Mucosa of gallbladder (tissue), 1 donor: ENCODE data around the gene OSER1. TPM values are rescaled to one million over a fixed set of nuclear protein-coding genes. Genes with fewer than 3 reads are reported as not detected.
"Not testable (repeated sequence)": the region's sequence is repeated elsewhere in the genome, so short reads cannot be mapped to it uniquely, and the experiment has no call there.

Experiments
- DNase-seq: peaks from one replicate; pipeline ENCODE4 v3.0.0-alpha.2; 2020; ENCODE audit warnings: low spot score
- total RNA-seq: library from RNA; stranded (reverse); gene quantifications from one replicate; pipeline ENCODE4 v1.2.1, GENCODE V29; 2021
- donor health status: DM: no; HTN: no; CAD: no.

OSER1 gene
- total RNA-seq, 1 donor from 2014 or later, result 34.8 TPM

DNA sequence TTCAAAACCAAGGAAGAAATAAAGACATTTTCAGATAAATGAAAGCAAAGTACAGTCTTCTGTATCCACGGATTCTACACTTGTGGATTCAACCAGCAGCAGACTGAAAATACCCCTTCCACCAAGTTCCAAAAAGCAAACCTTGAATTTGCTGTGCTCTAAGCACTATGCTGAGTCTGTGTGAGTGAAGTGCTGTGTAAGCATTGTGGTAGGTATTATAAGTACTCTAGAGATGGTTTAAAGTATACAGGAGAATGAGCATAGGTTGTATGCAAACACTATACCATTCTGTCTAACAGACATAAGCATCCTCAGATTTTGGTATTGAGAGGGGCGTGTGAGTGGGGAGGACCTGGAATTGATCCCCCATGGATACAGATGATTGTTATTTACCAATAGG is 9.6 kb downstream of the OSER1 start:
- no peak for DNase-seq

DNA sequence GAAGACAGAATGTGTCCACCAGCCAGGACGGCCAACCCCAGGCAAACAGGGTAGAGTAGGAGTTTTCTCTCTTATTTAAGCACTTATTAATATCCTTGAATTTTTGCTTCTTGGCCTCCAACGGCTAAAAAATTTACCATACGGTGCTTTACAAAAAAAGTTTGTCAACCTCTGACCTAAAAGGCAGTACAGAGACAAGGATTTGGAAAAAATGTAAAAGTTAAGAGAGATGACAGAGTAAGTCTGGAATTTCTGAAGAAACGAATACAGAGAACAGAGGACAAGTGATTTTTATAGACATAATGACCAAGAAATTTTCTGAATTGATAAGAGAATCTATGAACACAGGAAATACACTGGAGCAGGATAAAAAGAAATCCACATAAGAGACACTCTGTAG is 10.2 kb downstream of the OSER1 start:
- no peak for DNase-seq

DNA sequence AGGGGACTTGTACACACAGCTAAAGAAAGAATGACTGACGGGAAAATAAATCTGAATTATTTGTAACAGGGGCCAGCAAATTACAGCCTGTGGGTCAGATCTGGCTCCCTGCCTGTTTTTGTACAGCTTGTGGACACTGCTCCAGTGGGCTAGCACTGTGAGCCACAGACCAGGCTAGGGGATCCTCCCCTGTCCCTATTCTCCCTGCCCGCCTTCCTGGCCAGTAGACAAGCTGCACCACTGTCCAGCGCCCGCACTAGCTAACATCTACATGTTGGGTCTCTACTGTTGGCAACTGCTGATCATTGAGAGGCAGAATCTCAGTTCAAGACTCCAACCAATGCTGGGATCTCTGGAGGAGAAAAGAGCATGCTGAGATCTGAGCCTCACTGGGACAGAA is 10.7 kb downstream of the OSER1 start:
- no peak for DNase-seq

DNA sequence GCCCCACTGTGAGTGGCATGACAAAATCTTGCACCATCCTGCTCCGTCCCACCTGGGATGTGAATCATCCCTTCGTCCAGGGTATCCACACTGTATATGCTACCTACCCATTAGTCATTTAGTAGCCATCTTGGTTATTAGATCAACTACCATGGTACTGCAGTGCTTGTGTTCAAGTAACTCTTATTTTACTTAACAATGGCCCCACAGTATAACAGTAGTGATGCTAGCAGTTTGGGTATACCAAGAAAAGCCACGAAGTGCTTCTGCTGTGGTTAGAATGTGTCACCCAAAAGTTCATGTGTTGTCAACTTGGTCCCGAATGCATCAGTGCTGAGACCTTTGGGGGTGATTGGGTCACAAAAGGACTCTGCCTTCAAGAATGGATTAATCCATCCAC is 11.7 kb downstream of the OSER1 start:
- no peak for DNase-seq

DNA sequence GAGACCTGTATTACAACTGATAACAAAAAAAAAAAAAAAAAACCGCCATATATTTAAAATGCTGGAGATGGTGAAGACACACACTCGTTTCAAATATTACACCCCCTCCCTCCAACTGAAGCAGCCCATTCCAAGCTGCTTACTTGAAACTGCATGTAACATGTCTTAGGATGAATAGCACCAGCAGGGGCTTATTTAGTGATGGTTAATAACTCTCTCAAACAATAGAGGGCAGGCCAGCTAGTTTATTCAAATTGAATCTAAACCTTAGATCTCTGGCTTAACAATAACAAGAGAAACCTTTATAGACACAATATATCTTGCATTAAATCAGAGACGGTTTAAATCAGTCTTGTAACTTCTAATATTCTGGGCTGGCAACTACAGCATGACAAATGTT is 14.3 kb downstream of the OSER1 start:
- DNase-seq, result no peak

DNA sequence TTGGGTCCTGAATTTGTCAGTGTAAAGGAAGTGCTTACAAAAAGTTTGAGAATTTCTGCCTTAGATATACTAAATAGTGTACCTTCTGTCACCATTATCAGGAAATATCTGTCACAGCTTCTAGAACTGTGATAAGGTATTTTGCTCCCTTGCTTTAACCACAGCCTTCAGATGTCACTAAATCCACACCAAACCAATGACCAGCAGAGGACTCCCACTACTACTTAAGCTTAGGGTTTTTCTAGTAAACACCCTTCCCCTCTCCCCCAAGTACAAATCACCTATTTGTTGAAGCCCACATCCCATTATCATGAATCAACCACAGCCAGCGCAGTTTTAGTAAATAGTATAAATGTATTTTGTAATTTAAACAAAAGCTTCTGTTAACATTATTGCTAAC is 15.0 kb downstream of the OSER1 start:
- no peak for DNase-seq

DNA sequence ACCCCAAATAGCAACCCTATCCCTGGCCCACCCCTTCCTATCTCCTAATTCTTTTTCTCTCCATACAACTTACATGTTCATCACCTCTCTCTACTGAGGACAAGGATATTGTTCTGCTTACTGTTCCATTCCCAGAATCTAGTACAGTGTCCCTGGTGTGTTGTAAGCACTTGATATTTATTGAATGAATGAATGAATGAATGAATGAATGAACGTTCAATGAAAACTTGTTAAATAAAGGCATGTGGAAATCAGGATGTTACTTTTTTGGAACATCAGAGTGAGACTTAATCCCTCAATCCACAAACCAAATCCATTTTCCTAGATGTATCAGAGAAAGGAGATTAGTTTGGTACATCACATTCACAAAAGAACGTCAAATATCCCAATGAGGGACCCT is 16.8 kb downstream of the OSER1 start:
- DNase-seq, result no peak

DNA sequence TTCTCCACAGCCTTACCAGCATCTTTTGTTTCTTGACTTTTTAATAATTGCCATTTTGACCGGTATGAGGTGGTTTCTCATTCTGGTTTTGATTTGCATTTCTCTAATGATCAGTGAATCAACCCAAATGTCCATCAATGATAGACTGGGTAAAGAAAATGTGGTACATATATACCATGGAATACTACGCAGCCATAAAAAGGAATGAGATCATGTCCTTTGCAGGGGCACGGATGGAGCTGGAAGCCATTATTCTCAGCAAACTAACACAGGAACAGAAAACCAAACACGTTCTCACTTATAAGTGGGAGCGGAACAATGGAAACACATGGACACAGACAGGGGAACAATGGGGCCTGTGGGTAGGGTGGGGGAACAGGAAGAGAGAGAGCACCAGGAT is 18.9 kb downstream of the OSER1 start:
- not testable (repeated sequence) for DNase-seq

DNA sequence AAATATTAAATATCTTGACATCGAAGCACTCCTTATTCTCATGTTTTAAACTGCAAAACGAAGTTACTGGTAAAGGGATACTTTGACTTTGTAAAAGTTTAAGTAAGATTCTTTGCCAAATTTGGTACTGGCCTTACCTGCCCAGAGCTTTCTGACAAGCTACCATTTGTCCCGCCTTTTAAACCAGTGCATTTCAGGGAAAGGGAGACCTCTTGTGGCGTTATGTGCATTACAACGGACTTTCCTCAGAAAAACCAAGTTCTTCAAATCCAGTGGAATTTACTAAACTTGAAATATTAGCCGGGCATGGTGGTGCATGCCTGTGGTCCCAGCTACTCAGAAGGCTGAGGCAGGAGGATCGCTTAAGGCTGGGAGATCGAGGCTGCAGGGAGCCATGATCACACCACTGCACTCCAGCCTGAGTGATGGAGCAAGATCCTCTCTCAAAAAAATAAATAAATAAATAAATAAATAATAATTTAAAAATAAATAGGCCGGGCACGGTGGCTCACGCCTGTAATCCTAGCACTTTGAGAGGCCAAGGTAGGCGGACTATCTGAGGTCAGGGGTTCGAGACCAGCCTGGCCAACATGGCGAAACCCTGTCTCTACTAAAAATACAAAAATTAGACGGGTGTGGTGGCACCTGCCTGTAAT is 20.2 kb downstream of the OSER1 start:
- peak; percentile 45 for DNase-seq

DNA sequence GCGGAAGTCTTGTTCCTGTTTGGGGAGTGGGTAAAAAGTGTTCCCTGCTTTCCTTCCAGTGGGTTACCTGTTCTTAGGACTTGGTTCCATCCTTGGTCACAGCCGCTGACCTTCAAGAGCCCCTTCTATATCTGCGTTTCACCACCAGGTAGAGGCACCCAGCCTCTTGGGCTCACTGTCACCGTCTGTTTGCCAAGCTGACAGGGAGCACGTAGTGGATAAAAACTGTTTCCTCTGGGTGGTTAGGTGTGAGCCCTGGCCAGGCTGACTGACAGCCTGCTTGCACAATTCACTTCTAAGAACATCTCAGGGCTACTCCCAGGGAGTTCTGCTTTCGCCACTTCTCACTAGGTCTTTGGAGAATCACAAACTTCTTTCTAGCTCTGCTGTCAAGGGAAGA is 21.8 kb downstream of the OSER1 start:
- no peak for DNase-seq

DNA sequence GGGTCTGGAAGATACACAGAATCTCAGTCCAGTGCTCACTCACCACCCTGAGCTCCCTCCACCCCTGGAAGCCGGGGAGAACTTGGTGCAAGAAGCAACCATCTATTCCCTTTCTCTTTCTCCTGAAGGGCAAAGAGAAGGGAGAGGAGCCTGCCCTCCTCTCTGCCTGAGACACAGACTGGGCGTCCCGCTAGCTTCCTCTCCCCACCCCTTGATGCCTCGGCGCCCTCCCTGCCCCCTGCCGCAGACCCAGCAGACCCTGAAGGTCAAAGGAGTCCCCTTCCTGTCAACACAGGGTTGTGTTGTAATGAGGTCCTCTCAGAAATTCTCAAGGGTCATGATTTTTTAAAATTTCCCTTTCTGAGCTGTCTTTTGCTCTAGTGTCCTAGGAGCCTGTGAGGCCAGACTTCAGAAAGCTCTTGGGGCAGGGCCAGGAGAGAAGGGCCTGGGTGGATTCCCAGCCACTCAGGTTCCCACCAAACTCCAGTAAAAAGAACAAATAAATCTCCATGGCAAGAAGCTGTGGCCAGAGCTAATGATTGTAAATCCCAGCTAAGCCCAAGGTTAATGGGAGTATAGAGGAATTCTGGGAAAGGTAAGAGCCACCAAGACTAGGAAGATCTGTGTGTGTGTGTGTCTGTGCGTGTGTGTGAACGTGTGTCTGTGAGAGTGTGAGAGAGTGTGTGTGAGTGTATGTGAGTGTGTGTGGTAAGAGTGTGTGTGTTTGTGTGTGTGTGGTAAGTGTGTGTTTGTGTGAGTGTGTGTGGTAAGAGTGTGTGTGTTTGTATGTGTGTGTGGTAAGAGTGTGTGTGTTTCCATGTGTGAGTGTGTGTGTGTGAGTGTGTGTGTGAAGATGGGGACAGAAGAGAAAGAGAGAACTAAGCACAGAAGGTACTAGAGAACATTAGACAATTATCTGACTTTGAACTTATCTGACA is 22.5 kb downstream of the OSER1 start:
- no peak for DNase-seq

DNA sequence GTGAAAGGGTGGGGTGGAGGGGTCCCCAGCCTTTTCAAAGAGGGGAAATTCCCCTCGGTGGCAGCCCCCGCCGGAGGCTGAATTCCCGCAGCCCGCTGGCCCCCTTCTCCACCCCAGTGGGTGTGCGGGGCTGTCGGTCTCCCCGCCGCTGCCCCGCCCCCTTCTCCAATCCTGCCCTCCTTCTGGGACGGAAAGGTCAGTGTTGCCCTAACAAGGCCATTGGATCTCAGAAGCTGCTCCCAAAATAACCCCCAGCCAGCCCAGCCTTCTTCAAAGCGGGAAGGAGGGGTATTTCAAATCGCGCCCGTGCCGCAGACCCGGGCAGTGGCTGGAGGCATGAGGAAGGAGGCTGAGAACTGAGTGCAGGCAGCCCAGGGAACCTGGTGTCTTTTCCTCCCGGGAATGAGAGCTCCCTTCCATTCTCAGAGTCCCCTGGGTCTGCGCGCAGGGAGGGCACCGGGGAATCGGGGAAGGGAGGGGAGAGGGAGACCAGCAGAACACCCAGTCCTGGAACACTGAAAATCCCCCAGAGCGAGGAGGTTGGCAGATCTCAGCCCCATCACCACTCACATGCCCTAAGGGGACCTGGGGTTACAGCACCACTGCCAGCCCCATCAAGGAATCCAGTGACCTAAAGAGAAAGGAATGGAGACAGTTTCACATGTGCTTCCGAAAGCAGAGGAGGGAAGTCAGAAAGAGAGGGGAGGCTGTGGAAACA is 23.4 kb downstream of the OSER1 start, which contains the start of gene JPH2:
TSS of gene JPH2 (minus strand) at position 135 of the 718 bp plus-strand sequence. CDS start 483 bp downstream, outside the sequence.
- DNase-seq, result peak; percentile 36

DNA sequence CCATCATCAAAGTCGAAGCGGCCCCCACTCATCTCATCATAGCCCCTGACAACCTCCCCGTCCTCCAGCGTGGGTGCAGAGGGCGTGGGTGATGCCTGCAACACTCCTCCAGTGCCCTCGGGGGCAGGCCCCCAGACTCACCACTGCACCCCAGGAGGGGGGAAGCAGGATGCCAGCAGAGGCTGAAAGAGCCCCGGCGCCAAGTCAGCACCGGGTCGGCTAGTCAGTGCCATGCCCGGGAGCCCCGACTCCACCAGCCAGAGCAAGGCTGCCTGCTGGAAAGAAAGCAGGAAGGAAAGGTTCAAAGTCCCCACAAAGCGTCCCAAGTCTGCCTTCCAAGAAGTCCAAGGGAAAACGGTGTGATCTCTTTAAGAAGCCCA is 23.9 kb downstream of the OSER1 start:
- no peak for DNase-seq

DNA sequence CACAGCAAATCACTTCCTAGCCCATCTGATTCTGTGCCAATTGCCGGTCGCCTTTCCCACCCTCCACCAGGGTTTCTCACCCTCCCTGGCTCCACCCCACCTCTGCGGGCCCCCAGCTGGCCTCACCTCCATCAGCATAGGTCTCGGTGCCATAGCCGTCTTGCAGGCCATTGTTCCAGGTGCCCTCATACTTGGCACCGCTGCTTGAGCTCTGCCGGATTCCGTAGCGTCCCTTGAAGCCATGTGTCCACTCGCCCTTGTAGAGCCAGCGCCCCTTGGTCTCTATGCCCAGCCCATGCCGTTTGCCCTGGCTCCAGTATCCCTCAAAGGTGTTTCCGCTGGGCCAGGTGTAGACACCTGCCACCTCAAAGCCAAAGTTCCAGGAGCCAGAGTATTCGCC is 24.4 kb downstream of the OSER1 start:
- no peak for DNase-seq

DNA sequence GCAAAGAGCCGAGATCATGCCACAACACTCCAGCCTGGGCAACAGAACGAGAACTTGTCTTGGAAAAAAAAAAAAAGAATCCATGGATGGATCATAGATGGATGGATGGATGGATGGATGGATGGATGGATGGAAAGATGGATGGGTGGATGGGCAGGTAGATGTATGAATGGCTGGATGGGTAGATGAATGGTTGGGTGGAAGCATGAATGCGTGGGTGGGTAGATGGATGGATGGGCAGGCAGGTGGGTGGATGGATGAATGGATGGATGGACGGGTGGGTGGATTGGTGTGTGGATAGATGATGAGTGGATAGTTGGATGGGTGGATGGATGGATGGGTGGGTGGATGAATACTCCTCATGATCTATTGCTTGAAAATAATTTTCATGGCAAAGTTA is 25.0 kb downstream of the OSER1 start:
- DNase-seq, result no peak

DNA sequence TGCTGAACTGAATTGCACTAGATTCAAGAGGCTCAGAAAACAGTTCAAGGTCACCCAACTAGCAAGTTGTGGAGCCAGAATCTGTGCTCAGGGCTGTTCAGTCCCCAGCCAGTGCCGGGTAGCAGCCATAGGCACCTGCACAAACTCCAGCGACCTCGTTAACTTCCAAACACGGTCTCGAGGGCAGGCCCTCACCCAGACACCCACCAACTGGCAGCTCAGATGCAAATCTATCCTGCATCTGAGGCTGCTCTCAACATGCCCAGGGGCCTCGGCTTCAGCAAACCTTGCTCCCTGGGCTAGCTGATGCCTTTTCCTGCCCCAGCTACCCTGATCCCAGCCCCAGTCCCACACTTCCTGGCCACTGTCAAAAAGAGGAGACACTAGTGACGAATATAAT is 27.3 kb downstream of the OSER1 start:
- no peak for DNase-seq

DNA sequence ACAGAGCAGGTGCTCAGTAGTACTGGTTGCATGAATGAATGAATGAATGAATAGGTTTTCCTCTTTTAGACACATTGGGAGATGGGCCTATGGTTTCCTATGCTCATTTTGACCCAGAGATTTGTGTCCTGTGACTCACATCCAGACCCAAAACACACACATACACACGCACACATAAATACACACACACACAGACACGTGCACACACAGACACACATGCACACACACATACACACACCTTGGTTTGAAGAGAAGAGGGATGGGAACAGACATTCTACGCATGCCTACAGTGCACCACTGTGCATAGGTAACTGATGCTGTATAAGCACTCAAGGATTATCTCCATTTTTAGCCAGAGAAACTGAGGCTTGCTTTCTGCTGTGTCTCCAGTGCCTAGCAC is 27.7 kb downstream of the OSER1 start:
- no peak for DNase-seq

DNA sequence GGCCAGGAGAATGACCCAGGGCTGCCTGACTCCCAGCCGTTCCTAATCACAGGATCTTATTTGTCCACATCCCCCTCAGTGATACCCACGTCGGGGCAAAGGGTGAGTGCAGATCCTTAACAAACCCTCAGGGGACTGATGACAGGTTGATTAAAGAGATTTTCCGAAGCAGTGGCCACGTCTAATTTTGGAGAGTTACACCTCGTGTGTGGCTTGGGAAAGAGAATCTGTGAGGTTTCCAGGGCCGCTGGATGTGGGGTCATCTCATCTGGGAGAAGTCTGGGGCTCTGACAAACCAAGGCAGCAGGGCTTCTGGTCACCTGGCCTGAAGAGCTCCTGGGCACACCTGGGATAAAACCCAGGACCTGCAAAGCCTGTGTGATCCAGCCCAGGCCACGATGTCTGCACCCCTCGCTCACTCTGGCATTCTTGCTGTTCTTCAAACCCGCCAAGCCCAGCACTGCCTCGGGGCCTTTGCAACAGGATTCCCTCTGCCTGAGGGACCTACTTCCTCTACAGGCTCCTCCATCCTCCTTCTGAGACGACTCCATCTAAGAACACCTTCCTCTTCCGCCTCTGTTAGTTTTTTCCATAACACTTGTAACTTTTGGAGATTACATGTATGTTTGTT is 28.3 kb downstream of the OSER1 start:
- DNase-seq, result no peak

DNA sequence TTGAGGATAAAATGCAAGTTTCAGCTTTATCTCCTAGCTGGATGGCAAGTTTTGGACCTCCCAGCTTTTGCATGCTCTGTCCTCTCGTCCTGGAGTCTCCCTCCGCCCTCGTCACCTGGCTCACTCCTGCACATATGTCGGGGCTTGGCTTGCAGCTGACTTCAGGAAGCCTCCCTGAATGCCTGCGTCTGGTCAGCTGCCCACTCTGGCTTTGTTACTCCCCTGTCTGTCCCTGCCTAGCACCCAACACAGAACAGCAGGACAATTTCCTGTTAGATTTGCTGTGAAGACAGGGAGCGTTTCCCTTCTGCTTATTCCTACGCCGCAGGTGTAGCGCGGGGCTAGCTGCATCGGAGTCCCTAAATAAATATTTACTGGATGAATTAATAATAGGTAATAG is 29.0 kb downstream of the OSER1 start:
- no peak for DNase-seq

DNA sequence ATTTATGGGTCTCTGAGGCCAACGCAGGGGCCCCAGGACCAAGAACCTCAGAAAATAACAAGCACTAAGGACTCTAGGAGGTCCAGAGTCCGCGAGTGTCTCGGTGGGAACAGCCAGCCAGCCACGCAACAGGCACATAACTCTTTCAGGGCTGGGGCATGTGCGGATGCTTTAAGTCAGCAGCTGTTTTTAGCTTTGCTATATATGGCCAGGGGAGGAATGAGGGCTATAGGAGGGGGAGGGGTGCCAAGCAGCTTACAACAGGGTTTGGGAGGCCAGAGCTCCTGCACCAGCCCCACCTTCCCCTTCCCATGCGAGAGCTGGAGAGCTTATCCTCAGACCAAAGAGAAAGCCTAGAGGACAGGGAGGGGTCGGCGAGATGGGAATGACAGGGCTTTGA is 29.8 kb downstream of the OSER1 start:
- peak; percentile 30 for DNase-seq

DNA sequence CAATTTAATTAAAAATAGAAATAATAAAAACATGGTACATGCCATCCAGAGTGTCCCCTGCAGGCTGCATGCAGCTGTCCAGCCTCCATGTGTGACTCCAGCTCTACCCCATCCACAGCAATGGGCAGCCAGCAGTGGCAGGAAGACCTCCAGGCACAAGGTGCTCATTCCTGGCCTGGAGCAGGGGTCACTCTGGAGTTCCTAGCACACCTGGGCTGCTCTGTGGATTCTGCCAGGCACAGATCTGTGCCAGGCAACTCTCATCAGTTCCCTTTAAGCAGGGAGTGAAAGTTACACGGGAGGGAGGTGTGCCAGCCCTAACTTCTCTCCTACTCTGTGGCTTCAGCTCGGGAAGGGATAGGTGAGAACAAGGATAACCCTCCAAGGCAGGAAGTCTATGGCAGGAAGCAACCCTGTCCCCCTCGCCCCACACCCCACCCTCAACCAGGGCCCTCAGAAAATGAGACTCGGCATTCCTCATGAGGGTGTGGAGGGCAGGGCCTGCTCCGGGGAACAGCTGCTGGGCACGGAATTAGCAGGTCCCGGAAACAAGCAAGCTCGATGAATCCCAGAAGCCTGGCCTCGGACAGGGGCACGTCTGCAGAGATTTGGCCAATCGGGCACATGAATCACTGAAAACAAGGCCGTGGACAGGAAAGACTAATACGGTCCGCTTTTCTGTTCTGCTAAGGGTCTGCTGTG is 33.6 kb downstream of the OSER1 start:
- peak; percentile 33 for DNase-seq
